Bone marrow (tissue), 2 donors: Measurements from ENCODE around the gene DEDD2.

Source experiments
- DNase-seq, 2 donors: peaks; one replicate each; lab custom pipeline; 2025; lab: John Stamatoyannopoulos, UW

DEDD2 gene

GRCh38 chr19:42198676-42199439 lies 18.6 kb downstream of the DEDD2 start:
- no peak for DNase-seq

GRCh38 chr19:42197375-42197817 lies 20.1 kb downstream of the DEDD2 start:
- DNase-seq: no peak

GRCh38 chr19:42196011-42197001 lies 21.2 kb downstream of the DEDD2 start:
- DNase-seq: no peak

- DNase-seq: no peak
Observed at GRCh38 chr19:42193706-42194105, 23.8 kb downstream of the DEDD2 start.

GRCh38 chr19:42193294-42193693 lies 24.2 kb downstream of the DEDD2 start:
- DNase-seq: no peak

GRCh38 chr19:42191855-42192254 lies 25.6 kb downstream of the DEDD2 start:
- DNase-seq: no peak

- DNase-seq: no peak
Observed at GRCh38 chr19:42191330-42191729, 26.1 kb downstream of the DEDD2 start.

- no peak for DNase-seq
Observed at GRCh38 chr19:42189133-42189532, 28.3 kb downstream of the DEDD2 start.

- DNase-seq: no peak
Observed at GRCh38 chr19:42188665-42189064, 28.8 kb downstream of the DEDD2 start.

- DNase-seq: peak in 1 of 2 donors; percentile 73
Observed at GRCh38 chr19:42185277-42185676, 32.2 kb downstream of the DEDD2 start.

- peak; percentile 36 for DNase-seq
Observed at GRCh38 chr19:42184401-42184861, 33.0 kb downstream of the DEDD2 start.

- no peak for DNase-seq
Observed at GRCh38 chr19:42178791-42179674, 38.4 kb downstream of the DEDD2 start.

- no peak for DNase-seq
Observed at GRCh38 chr19:42177686-42178019, 39.8 kb downstream of the DEDD2 start.

GRCh38 chr19:42176990-42177685 lies 40.3 kb downstream of the DEDD2 start:
- peak; percentile 33 to 44 for DNase-seq

GRCh38 chr19:42176649-42176989 lies 40.9 kb downstream of the DEDD2 start:
- DNase-seq: no peak

- no peak for DNase-seq
Observed at GRCh38 chr19:42175952-42176648, 41.4 kb downstream of the DEDD2 start.

- DNase-seq: no peak
Observed at GRCh38 chr19:42174958-42175734, 42.3 kb downstream of the DEDD2 start.

GRCh38 chr19:42174188-42174587 lies 43.3 kb downstream of the DEDD2 start:
- no peak for DNase-seq

GRCh38 chr19:42173695-42174094 lies 43.8 kb downstream of the DEDD2 start:
- no peak for DNase-seq

- no peak for DNase-seq
Observed at GRCh38 chr19:42172261-42172660, 45.2 kb downstream of the DEDD2 start.
